Stimulated activated CD4-positive, alpha-beta T cell treated with anti-CD3 and anti-CD28 coated beads, Interleukin-15, amount 100 ng/mL, for 1 hour (primary cell): Measurements from ENCODE around the gene HSPB2.
A peak's percentile ranks its signal among the peaks of the same experiment; 100 is the strongest.
"Not testable (repeated sequence)": the region's sequence is repeated elsewhere in the genome, so short reads cannot be mapped to it uniquely, and the experiment has no call there.

Source experiments
- DNase-seq, 2 donors: peaks; one replicate each; pipeline ENCODE4 v3.0.0-alpha.2; 2020; ENCODE audit warnings: low read depth in 1 of 2, low spot score in 1 of 2

The HSPB2 gene

GRCh38 chr11:111913031-111913861 lies 712 bp downstream of the HSPB2 start:
- no peak for DNase-seq

- no peak for DNase-seq
Observed at GRCh38 chr11:111913997-111914396, 1.5 kb downstream of the HSPB2 start.

- DNase-seq, result no peak
Observed at GRCh38 chr11:111916768-111917167, 4.2 kb downstream of the HSPB2 start.

GRCh38 chr11:111917312-111917711 lies 4.8 kb downstream of the HSPB2 start:
- DNase-seq, result no peak

- DNase-seq, result no peak
Observed at GRCh38 chr11:111917788-111918187, 5.3 kb downstream of the HSPB2 start.

GRCh38 chr11:111918390-111919256 lies 6.1 kb downstream of the HSPB2 start, which contains the start of gene C11orf52:
Gene C11orf52 (plus strand): TSS chr11:111918913. CDS start chr11:111918973, 60 bp downstream.
- DNase-seq, result no peak

GRCh38 chr11:111920908-111921307 lies 8.4 kb downstream of the HSPB2 start:
- DNase-seq, result no peak

- no peak for DNase-seq
Observed at GRCh38 chr11:111921541-111922230, 9.2 kb downstream of the HSPB2 start.

GRCh38 chr11:111922803-111923202 lies 10.3 kb downstream of the HSPB2 start:
- DNase-seq, result no peak

- DNase-seq, result no peak
Observed at GRCh38 chr11:111923351-111923788, 10.8 kb downstream of the HSPB2 start.

GRCh38 chr11:111923951-111924350 lies 11.4 kb downstream of the HSPB2 start:
- no peak for DNase-seq

- no peak for DNase-seq
Observed at GRCh38 chr11:111925953-111926352, 13.4 kb downstream of the HSPB2 start.

- peak; percentile 92 for DNase-seq
Observed at GRCh38 chr11:111926505-111927391, 14.2 kb downstream of the HSPB2 start.

- no peak for DNase-seq
Observed at GRCh38 chr11:111930472-111930871, 17.9 kb downstream of the HSPB2 start.

GRCh38 chr11:111932611-111932950 lies 20.0 kb downstream of the HSPB2 start:
- DNase-seq, result no peak

GRCh38 chr11:111933176-111933575 lies 20.6 kb downstream of the HSPB2 start:
- not testable (repeated sequence) for DNase-seq

GRCh38 chr11:111933872-111934271 lies 21.3 kb downstream of the HSPB2 start:
- no peak for DNase-seq

- DNase-seq, result no peak
Observed at GRCh38 chr11:111934306-111934705, 21.8 kb downstream of the HSPB2 start.

- no peak for DNase-seq
Observed at GRCh38 chr11:111935317-111936039, 22.9 kb downstream of the HSPB2 start.

GRCh38 chr11:111936040-111936540 lies 23.6 kb downstream of the HSPB2 start:
- no peak for DNase-seq
